Measurements from ENCODE around the gene CRYBA1. TPM values are rescaled to one million over a fixed set of nuclear protein-coding genes. Genes with fewer than 3 reads are reported as not detected.

The CRYBA1 gene
- total RNA-seq, 1 donor from 2014 or later: 2.7 TPM

DNA sequence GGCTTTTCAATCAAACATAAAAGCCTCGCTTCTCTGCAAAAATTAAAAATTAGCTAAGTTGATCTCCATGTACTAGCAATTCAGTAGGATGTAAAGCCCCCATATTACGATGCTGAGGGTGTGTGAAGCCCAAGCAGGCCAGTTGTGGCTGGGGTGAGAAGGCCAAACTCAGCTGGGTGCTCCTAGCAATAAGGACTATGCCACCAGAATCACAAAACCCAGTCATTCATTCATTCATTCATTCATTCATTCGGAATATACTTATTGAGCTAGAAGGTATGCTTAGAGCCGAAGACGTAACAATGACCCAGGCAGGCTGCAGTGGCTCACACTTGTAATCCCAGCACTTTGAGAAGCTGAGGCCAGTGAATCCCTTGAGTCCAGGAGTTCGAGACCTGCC lies 3.9 kb upstream of the CRYBA1 start:
- peaks cover 7% of the 10 kb centered on the region for H3K4me1 Mint-ChIP-seq (ENCODE audit: low read depth, unreplicated experiment)
- peaks cover 4% of the 10 kb centered on the region for H3K27me3 Mint-ChIP-seq (ENCODE audit: unreplicated experiment)
- no peak overlapping the region for H3K4me3 Mint-ChIP-seq (ENCODE audit: unreplicated experiment)
- DNase-seq: no peak
- H3K27ac Mint-ChIP-seq (ENCODE audit: unreplicated experiment): no peak overlapping the region
- TF ChIP-seq, protein P1, sequence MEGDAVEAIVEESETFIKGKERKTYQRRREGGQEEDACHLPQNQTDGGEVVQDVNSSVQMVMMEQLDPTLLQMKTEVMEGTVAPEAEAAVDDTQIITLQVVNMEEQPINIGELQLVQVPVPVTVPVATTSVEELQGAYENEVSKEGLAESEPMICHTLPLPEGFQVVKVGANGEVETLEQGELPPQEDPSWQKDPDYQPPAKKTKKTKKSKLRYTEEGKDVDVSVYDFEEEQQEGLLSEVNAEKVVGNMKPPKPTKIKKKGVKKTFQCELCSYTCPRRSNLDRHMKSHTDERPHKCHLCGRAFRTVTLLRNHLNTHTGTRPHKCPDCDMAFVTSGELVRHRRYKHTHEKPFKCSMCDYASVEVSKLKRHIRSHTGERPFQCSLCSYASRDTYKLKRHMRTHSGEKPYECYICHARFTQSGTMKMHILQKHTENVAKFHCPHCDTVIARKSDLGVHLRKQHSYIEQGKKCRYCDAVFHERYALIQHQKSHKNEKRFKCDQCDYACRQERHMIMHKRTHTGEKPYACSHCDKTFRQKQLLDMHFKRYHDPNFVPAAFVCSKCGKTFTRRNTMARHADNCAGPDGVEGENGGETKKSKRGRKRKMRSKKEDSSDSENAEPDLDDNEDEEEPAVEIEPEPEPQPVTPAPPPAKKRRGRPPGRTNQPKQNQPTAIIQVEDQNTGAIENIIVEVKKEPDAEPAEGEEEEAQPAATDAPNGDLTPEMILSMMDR (IDR thresholded peaks at IDR 0.05; ENCODE audit: partially characterized antibody, unreplicated experiment): no peak
- H3K9me3 Mint-ChIP-seq (ENCODE audit: unreplicated experiment): peaks cover 4% of the 10 kb centered on the region
- no peaks in the 10 kb centered on the region for H3K36me3 Mint-ChIP-seq (ENCODE audit: unreplicated experiment)

DNA sequence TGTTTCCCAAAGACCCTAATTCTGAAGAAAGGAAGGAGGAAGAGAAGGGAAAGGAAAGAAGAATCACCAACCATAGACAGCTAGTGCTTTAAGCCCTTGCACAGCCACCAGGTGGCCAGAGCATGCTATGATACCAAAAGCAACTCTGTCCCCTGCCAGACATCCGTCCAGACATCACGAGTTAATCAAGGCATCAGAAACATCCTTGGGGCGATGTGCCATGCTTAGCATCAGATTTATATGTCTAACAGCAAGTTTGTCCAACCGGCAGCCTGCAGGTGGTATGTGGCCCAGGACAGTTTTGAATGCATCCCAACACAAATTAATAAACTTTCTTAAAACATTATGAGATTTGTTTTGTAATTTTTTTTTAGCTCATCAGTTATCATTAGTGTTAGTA lies 2.9 kb upstream of the CRYBA1 start:
- DNase-seq: no peak
- TF ChIP-seq, protein P1 (IDR thresholded peaks at IDR 0.05; ENCODE audit: partially characterized antibody, unreplicated experiment): peak; percentile 37
- H3K36me3 Mint-ChIP-seq (ENCODE audit: unreplicated experiment): no peaks in the 10 kb centered on the region
- peaks cover 4% of the 10 kb centered on the region for H3K9me3 Mint-ChIP-seq (ENCODE audit: unreplicated experiment)
- peaks cover 7% of the 10 kb centered on the region for H3K4me1 Mint-ChIP-seq (ENCODE audit: low read depth, unreplicated experiment)
- no peak overlapping the region for H3K27ac Mint-ChIP-seq (ENCODE audit: unreplicated experiment)
- peaks cover 5% of the 10 kb centered on the region for H3K27me3 Mint-ChIP-seq (ENCODE audit: unreplicated experiment)
- no peak overlapping the region for H3K4me3 Mint-ChIP-seq (ENCODE audit: unreplicated experiment)

DNA sequence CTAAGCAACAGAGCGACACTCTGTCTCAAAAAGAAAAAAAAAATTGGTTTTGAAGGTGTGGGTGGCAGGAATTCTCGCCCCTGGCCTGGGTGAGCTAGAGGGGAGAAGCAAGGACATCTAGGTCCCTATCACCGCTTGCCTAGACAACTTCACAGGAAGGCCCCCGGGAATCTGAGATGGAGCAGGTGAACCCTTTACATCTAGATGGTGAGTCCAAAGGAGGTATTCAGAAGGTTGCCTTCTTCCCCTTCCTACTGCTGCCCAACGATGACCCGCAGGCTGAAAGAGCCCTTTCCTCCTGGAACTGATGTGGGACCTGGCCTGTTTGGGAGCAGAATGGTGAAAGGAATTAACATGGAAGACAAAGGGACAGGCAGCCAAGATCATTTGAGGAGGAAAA lies 1.3 kb upstream of the CRYBA1 start:
- Mint-ChIP-seq H3K9me3 (ENCODE audit: unreplicated experiment) (peaks cover 4% of the 10 kb centered on the region), H3K27ac (ENCODE audit: unreplicated experiment) (no peak overlapping the region), H3K36me3 (ENCODE audit: unreplicated experiment) (no peaks in the 10 kb centered on the region), H3K27me3 (ENCODE audit: unreplicated experiment) (peaks cover 5% of the 10 kb centered on the region), H3K4me3 (ENCODE audit: unreplicated experiment) (no peak overlapping the region), H3K4me1 (ENCODE audit: low read depth, unreplicated experiment) (peaks cover 7% of the 10 kb centered on the region)
- no peak for DNase-seq
- TF ChIP-seq, protein P1 (IDR thresholded peaks at IDR 0.05; ENCODE audit: partially characterized antibody, unreplicated experiment): no peak

DNA sequence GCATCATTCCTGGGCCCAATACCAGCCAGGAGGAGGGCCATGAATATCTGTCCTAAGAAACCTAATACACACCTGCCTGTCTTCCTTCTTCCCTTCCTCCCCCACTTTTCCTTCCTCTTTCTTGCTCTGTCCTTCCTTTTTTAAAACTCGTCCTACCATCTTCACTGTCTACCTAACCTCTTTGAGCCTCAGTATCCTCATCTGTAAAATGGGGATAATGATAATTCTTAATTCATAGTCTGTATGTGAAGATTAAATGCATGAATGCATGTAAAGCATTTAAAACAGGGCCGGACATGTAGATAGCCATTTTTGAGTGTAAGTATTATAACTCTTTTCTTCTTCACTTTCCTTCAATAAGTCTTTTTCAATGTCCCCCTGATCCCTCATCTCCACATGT lies 560 bp downstream of the CRYBA1 start:
- Mint-ChIP-seq H3K4me3 (ENCODE audit: unreplicated experiment) (peak overlapping the region; percentile 72), H3K36me3 (ENCODE audit: unreplicated experiment) (no peaks in the 10 kb centered on the region), H3K4me1 (ENCODE audit: low read depth, unreplicated experiment) (peaks cover 7% of the 10 kb centered on the region), H3K27ac (ENCODE audit: unreplicated experiment) (peak overlapping the region; percentile 65), H3K9me3 (ENCODE audit: unreplicated experiment) (peaks cover 4% of the 10 kb centered on the region), H3K27me3 (ENCODE audit: unreplicated experiment) (peaks cover 5% of the 10 kb centered on the region)
- DNase-seq: no peak
- TF ChIP-seq, protein P1 (IDR thresholded peaks at IDR 0.05; ENCODE audit: partially characterized antibody, unreplicated experiment): no peak

DNA sequence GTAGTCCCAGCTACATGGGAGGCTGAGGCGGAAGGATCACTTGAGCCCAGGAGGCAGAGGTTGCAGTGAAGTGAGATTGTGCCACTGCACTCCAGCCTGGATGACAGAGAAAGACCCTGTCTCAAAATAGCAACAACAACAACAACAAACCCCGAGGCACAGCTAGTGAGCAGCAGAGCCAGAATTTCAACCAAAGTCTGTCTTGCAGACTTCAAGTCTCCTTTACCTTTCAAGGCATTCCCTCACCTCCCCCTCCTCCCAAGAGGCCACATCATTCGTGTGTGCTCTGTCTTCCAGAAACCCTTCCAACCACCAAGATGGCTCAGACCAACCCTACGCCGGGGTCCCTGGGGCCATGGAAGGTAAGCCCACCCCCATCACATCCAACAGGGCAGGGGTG lies 2.2 kb downstream of the CRYBA1 start:
- Mint-ChIP-seq H3K27me3 (ENCODE audit: unreplicated experiment) (peaks cover 4% of the 10 kb centered on the region), H3K4me3 (ENCODE audit: unreplicated experiment) (no peak overlapping the region), H3K27ac (ENCODE audit: unreplicated experiment) (no peak overlapping the region)

More for the DNA sequence above, 2.2 kb downstream of the CRYBA1 start:
- TF ChIP-seq, protein P1 (IDR thresholded peaks at IDR 0.05; ENCODE audit: partially characterized antibody, unreplicated experiment): no peak
- Mint-ChIP-seq H3K36me3 (ENCODE audit: unreplicated experiment) (no peaks in the 10 kb centered on the region), H3K9me3 (ENCODE audit: unreplicated experiment) (peaks cover 4% of the 10 kb centered on the region), H3K4me1 (ENCODE audit: low read depth, unreplicated experiment) (peaks cover 7% of the 10 kb centered on the region)
- DNase-seq: no peak

Measured in glutamatergic neuron (in vitro differentiated cells).